DND-41 (cell line): ENCODE results near the gene ANKRD13A.

Source experiments
- EZH2 ChIP-seq: IDR thresholded peaks from 3 replicates; pipeline ENCODE4 v1.6.1; 2012; ENCODE audit warnings: borderline replicate concordance, low read depth, mild to moderate bottlenecking, moderate library complexity, low read length, inconsistent platforms; ENCODE audit not compliant: severe bottlenecking
- TF ChIP-seq, protein P1 (sequence below): IDR thresholded peaks from 2 replicates; pipeline ENCODE4 v1.5.1; 2012; ENCODE audit warnings: borderline replicate concordance, low read length, moderate library complexity, mild to moderate bottlenecking; ENCODE audit not compliant: poor library complexity, severe bottlenecking; ENCODE audit errors: extremely low read depth

DNA sequence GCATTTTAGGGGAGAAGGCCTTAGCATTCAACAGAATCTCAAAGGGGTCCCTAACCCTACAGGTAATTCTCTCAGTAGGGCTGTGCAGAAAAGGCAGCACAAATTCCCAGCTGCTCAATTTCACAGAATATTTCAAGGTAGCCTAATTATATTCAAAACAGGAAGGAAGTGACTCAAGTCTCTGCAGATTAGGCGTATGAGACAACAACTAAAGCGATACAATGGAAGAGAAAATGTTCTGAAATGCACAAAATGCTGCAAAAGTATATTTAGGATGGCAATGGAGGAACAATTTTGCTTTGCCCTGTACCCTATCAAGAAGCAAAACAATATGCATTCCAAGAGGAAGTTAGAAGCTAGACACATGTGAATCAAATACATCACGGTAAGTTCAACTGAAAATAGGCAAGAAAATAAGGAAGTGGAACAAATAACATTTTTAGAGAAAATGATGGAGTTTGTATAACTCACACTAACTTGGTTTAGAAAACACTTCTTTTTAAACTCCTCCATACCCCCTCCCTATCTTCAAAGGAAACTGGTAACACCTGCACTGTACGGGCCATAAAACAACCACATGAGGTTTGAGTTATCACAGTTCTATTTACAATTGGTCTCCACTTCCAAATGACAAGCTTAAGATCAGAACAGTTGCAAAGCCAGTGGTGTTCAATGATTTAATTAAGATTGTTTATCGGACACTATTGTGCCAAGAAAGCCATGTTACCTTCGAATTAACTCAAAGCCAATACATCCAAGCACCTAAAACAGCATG, 4.6 kb upstream of the ANKRD13A start:
- TF ChIP-seq, protein P1, sequence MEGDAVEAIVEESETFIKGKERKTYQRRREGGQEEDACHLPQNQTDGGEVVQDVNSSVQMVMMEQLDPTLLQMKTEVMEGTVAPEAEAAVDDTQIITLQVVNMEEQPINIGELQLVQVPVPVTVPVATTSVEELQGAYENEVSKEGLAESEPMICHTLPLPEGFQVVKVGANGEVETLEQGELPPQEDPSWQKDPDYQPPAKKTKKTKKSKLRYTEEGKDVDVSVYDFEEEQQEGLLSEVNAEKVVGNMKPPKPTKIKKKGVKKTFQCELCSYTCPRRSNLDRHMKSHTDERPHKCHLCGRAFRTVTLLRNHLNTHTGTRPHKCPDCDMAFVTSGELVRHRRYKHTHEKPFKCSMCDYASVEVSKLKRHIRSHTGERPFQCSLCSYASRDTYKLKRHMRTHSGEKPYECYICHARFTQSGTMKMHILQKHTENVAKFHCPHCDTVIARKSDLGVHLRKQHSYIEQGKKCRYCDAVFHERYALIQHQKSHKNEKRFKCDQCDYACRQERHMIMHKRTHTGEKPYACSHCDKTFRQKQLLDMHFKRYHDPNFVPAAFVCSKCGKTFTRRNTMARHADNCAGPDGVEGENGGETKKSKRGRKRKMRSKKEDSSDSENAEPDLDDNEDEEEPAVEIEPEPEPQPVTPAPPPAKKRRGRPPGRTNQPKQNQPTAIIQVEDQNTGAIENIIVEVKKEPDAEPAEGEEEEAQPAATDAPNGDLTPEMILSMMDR = no peak
- no peak for TF ChIP-seq EZH2
